ENCODE measurements around the gene SNX1. TPM values are rescaled to one million over a fixed set of nuclear protein-coding genes. Genes with fewer than 3 reads are reported as not detected.

The SNX1 gene
- total and polyA plus RNA-seq, 2 of the 13 experiments (the other 11 are each of a cell fraction or from before 2014, with no cell fraction given) = 29.3 to 60.1 TPM

DNA sequence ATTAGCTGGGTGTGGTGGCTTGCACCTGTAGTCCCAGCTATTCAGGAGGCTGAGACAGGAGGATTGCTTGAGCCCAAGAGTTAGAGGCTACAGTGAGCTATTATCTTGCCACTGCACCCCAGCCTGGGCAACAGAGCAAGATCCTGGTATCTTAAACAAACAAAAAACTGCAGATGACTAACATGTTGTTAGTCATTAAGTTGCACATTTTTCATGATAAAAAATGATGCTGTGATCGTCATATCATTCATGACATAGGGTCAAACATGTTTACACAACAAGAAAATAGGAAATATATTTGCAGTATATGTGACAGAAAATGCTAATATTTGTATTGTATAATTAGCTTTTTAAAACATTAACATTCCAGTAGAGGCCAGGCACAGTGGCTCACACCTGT, 29.3 kb upstream of the SNX1 start:
- no peaks in the 10 kb centered on the region for H3K79me2 ChIP-seq (ENCODE audit: insufficient read depth, low read length)
- H3K27ac ChIP-seq (ENCODE audit: extremely low read length, insufficient read depth, low read length) = no peak overlapping the region
- no peaks in the 10 kb centered on the region; a peak in 1 of 5 replicates for H3K36me3 ChIP-seq (replicated peaks in 1 of 2; ENCODE audit: control insufficient read depth in 1 of 2, insufficient read depth in 2 of 2, low read length in 2 of 2)
- H3K4me3 ChIP-seq (replicated peaks in 1 of 3; ENCODE audit: insufficient read depth in 1 of 3, low read depth in 2 of 3, low read length in 3 of 3) = no peak overlapping the region
- in situ Hi-C loops (cut with HindIII; ENCODE audit: extremely low pct_ligation_motif_present, low pct_unique_long_range_greater_than_20kb) (loop anchor here (5.0 kb wide), 2 partner anchors 314 to 454 kb away; no protein-coding TSS in a partner anchor), intact Hi-C loops (cut with micrococcal nuclease; ENCODE audit: unreplicated experiment) (loop anchor here (2.0 to 5.0 kb wide), 3 partner anchors 119 to 454 kb away; no protein-coding TSS in a partner anchor)
- H4K20me1 ChIP-seq (ENCODE audit: insufficient read depth, low read length) = no peaks in the 10 kb centered on the region
- WGBS (ENCODE audit: low lambda C conversion rate) = 36% methylated on average over 1 of the region's 1 CpG
- no peak overlapping the region for H3K9ac ChIP-seq (ENCODE audit: insufficient read depth, low read depth, low read length)
- H3K9me3 ChIP-seq (ENCODE audit: low read length) = no peaks in the 10 kb centered on the region
- DNase-seq (ENCODE audit: low spot score) = no peak
- no peak for FAIRE-seq
- TF ChIP-seq GTF3A (CRISPR knock-in tag; conservative IDR thresholded peaks at IDR 0.05) (no peak), ZIK1 (CRISPR knock-in tag; IDR thresholded peaks at IDR 0.05; ENCODE audit: borderline replicate concordance, low read depth) (no peak), ZNF121 (CRISPR knock-in tag; IDR thresholded peaks at IDR 0.05) (0 out of 2 replicates have a peak, but pooled peaks have one; percentile 13)
- TF ChIP-seq, protein P1, sequence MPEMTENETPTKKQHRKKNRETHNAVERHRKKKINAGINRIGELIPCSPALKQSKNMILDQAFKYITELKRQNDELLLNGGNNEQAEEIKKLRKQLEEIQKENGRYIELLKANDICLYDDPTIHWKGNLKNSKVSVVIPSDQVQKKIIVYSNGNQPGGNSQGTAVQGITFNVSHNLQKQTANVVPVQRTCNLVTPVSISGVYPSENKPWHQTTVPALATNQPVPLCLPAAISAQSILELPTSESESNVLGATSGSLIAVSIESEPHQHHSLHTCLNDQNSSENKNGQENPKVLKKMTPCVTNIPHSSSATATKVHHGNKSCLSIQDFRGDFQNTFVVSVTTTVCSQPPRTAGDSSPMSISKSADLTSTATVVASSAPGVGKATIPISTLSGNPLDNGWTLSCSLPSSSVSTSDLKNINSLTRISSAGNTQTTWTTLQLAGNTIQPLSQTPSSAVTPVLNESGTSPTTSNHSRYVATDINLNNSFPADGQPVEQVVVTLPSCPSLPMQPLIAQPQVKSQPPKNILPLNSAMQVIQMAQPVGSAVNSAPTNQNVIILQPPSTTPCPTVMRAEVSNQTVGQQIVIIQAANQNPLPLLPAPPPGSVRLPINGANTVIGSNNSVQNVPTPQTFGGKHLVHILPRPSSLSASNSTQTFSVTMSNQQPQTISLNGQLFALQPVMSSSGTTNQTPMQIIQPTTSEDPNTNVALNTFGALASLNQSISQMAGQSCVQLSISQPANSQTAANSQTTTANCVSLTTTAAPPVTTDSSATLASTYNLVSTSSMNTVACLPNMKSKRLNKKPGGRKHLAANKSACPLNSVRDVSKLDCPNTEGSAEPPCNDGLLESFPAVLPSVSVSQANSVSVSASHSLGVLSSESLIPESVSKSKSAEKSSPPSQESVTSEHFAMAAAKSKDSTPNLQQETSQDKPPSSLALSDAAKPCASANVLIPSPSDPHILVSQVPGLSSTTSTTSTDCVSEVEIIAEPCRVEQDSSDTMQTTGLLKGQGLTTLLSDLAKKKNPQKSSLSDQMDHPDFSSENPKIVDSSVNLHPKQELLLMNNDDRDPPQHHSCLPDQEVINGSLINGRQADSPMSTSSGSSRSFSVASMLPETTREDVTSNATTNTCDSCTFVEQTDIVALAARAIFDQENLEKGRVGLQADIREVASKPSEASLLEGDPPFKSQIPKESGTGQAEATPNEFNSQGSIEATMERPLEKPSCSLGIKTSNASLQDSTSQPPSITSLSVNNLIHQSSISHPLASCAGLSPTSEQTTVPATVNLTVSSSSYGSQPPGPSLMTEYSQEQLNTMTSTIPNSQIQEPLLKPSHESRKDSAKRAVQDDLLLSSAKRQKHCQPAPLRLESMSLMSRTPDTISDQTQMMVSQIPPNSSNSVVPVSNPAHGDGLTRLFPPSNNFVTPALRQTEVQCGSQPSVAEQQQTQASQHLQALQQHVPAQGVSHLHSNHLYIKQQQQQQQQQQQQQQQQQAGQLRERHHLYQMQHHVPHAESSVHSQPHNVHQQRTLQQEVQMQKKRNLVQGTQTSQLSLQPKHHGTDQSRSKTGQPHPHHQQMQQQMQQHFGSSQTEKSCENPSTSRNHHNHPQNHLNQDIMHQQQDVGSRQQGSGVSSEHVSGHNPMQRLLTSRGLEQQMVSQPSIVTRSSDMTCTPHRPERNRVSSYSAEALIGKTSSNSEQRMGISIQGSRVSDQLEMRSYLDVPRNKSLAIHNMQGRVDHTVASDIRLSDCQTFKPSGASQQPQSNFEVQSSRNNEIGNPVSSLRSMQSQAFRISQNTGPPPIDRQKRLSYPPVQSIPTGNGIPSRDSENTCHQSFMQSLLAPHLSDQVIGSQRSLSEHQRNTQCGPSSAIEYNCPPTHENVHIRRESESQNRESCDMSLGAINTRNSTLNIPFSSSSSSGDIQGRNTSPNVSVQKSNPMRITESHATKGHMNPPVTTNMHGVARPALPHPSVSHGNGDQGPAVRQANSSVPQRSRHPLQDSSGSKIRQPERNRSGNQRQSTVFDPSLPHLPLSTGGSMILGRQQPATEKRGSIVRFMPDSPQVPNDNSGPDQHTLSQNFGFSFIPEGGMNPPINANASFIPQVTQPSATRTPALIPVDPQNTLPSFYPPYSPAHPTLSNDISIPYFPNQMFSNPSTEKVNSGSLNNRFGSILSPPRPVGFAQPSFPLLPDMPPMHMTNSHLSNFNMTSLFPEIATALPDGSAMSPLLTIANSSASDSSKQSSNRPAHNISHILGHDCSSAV (CRISPR knock-in tag; IDR thresholded peaks at IDR 0.05; ENCODE audit: borderline replicate concordance) = no peak
- TF ChIP-seq, protein P2, sequence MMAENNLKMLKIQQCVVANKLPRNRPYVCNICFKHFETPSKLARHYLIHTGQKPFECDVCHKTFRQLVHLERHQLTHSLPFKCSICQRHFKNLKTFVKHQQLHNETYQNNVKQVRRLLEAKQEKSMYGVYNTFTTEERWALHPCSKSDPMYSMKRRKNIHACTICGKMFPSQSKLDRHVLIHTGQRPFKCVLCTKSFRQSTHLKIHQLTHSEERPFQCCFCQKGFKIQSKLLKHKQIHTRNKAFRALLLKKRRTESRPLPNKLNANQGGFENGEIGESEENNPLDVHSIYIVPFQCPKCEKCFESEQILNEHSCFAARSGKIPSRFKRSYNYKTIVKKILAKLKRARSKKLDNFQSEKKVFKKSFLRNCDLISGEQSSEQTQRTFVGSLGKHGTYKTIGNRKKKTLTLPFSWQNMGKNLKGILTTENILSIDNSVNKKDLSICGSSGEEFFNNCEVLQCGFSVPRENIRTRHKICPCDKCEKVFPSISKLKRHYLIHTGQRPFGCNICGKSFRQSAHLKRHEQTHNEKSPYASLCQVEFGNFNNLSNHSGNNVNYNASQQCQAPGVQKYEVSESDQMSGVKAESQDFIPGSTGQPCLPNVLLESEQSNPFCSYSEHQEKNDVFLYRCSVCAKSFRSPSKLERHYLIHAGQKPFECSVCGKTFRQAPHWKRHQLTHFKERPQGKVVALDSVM (CRISPR knock-in tag; IDR thresholded peaks at IDR 0.05) = peak; percentile 12; the same call in 1 of the 2 replicates
- ChIA-PET POLR2A (no interaction called here), CTCF (ENCODE audit: low intra/inter-chr PET ratio, low total read pairs) (interaction anchor here (1.4 to 3.8 kb wide), 3 partner anchors 26 to 314 kb away, joined by 3 to 31 read pairs (median 5); no protein-coding TSS in a partner anchor)
- no peak overlapping the region for H3K4me2 ChIP-seq (ENCODE audit: low read depth, low read length)
- H2AFZ ChIP-seq (ENCODE audit: low read length) = no peak overlapping the region
- H3K27me3 ChIP-seq (ENCODE audit: control insufficient read depth in 1 of 2, insufficient read depth in 2 of 2, low read length in 2 of 2) = no peaks in the 10 kb centered on the region
- ATAC-seq = no peak
- H3K4me1 ChIP-seq (ENCODE audit: insufficient read depth, low read length) = peaks cover 33% of the 10 kb centered on the region
- no TSS peak for BruUV-seq (replicated peaks)

All from HepG2 (cell line).